OCI-LY3 (cell line): ENCODE measurements around the gene JADE3.

Source experiments
- CTCF ChIP-seq: fragments of 200-600, 300-600 bp; sonication (generic); IDR thresholded peaks from 2 replicates; pipeline ENCODE4 v1.5.1; 2014; ENCODE audit warnings: antibody characterized with exemption, low read length, low read depth
- EZH2phosphoT487 ChIP-seq: fragments of 200-600 bp; shearing (Covaris generic); IDR thresholded peaks from 2 replicates; pipeline ENCODE4 v1.6.1; 2018; ENCODE audit warnings: antibody characterized with exemption, mixed run types, low read depth

- no peak for TF ChIP-seq CTCF
- TF ChIP-seq EZH2phosphoT487: no peak
Measured at GRCh38 chrX:46991664-46992063, 79.4 kb downstream of the JADE3 start.
